ENCODE measurements around the gene MAPK1.

- TF ChIP-seq POLR2AphosphoS5 (IDR thresholded peaks at IDR 0.05) (no peak), POLR2A (IDR thresholded peaks at IDR 0.05; ENCODE audit: low read depth) (no peak)
These were observed 106.8 kb downstream of the MAPK1 start for GRCh38 chr22:21760640-21761039.

Data from esophagus muscularis mucosa (tissue), 2 donors.